NCI-H2029 (cell line): ENCODE measurements around the gene TNFAIP8L2.
"Not testable (repeated sequence)": the region's sequence is repeated elsewhere in the genome, so short reads cannot be mapped to it uniquely, and the experiment has no call there.

Source experiments
- DNase-seq: peaks from one replicate; lab custom pipeline; 2025; lab: John Stamatoyannopoulos, UW

TNFAIP8L2 gene

GRCh38 chr1:151146072-151146411, 10.4 kb upstream of the TNFAIP8L2 start:
- no peak for DNase-seq

- peak; percentile 82 for DNase-seq
These were observed 9.9 kb upstream of the TNFAIP8L2 start, which contains the start of gene SEMA6C for GRCh38 chr1:151146412-151147131. TSS of gene SEMA6C (minus strand) at chr1:151146631. CDS start at chr1:151142621, 4,010 bp downstream.

- no peak for DNase-seq
These were observed 9.3 kb upstream of the TNFAIP8L2 start for GRCh38 chr1:151147132-151147503.

GRCh38 chr1:151147665-151148064, 8.8 kb upstream of the TNFAIP8L2 start:
- no peak for DNase-seq

GRCh38 chr1:151157067-151157531, 650 bp downstream of the TNFAIP8L2 start:
- DNase-seq: no peak

GRCh38 chr1:151158326-151158725, 1.9 kb downstream of the TNFAIP8L2 start:
- no peak for DNase-seq

GRCh38 chr1:151158751-151159251, 2.4 kb downstream of the TNFAIP8L2 start:
- DNase-seq: no peak

GRCh38 chr1:151159373-151159772, 2.9 kb downstream of the TNFAIP8L2 start:
- DNase-seq: no peak

- DNase-seq: no peak
These were observed 8.4 kb downstream of the TNFAIP8L2 start for GRCh38 chr1:151164732-151165280.

- no peak for DNase-seq
These were observed 8.9 kb downstream of the TNFAIP8L2 start for GRCh38 chr1:151165281-151165737.

GRCh38 chr1:151165738-151166504, 9.5 kb downstream of the TNFAIP8L2 start, which contains the start of the genes LYSMD1 and SCNM1:
TSS of gene LYSMD1 (minus strand) at chr1:151165902. CDS start at chr1:151165258, 644 bp downstream.
TSS of gene SCNM1 (plus strand) at chr1:151166144. CDS start at chr1:151166153, 9 bp downstream.
- peak; percentile 97 for DNase-seq

GRCh38 chr1:151166505-151166956, 10.1 kb downstream of the TNFAIP8L2 start:
- DNase-seq: no peak

GRCh38 chr1:151167116-151167515, 10.7 kb downstream of the TNFAIP8L2 start:
- no peak for DNase-seq

- DNase-seq: no peak
These were observed 14.7 kb downstream of the TNFAIP8L2 start for GRCh38 chr1:151171190-151171589.

GRCh38 chr1:151175041-151175741, 18.7 kb downstream of the TNFAIP8L2 start:
- no peak for DNase-seq

GRCh38 chr1:151175863-151176262, 19.4 kb downstream of the TNFAIP8L2 start, which contains the start of gene TMOD4:
TSS of gene TMOD4 (minus strand) at chr1:151175981. CDS start at chr1:151174875, 1,106 bp downstream.
- DNase-seq: no peak

GRCh38 chr1:151176514-151177045, 20.1 kb downstream of the TNFAIP8L2 start:
- DNase-seq: no peak

- DNase-seq: no peak
These were observed 27.8 kb downstream of the TNFAIP8L2 start for GRCh38 chr1:151184211-151184610.

- DNase-seq: no peak
These were observed 30.8 kb downstream of the TNFAIP8L2 start for GRCh38 chr1:151187205-151187604.

- DNase-seq: not testable (repeated sequence)
These were observed 32.2 kb downstream of the TNFAIP8L2 start for GRCh38 chr1:151188667-151189066.
